Measurements from ENCODE around the gene PRAMEF4. TPM values are rescaled to one million over a fixed set of nuclear protein-coding genes. Genes with fewer than 3 reads are reported as not detected.
"Not testable (repeated sequence)": the region's sequence is repeated elsewhere in the genome, so short reads cannot be mapped to it uniquely, and the experiment has no call there.

Gene PRAMEF4
- total RNA-seq (2014; rRNA removed; shearing (Covaris generic)) (not detected in 2 replicates), polyA plus RNA-seq (2016; fragmentation: Nextera tagmentation; extraction: Ambion mirVana) (not detected in 2 replicates)

DNA sequence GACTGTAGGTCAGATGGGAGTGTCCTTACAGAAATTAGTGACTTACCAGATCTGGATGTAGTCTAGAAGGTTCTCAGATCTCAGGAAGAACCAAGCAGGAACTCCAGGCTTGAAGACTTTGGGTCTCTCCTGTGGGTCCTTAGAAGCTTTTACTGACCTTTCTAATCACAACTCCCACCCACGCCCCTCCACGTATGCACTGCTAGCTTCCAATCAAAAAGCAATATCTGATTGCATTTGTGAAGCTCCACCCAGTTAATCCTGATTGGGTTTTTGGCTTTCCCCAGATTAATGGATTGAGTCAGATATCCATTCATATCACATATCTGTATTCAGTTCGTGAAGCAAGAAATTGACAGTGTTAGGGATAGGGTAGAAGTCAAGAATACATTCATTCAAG lies at the start of gene PRAMEF4:
Gene PRAMEF4, minus strand, starts transcription at position 101 of the 400 bp plus-strand sequence. CDS start 2,807 bp downstream, outside the sequence.
- H3K79me2 ChIP-seq (ENCODE audit: insufficient read depth); H3K9me3 ChIP-seq (ENCODE audit: low read depth); H3K27me3 ChIP-seq (replicated peaks; ENCODE audit: insufficient read depth); H3K4me1 ChIP-seq (ENCODE audit: insufficient read depth); DNase-seq; H2AFZ ChIP-seq; H3K9ac ChIP-seq; H3F3A ChIP-seq (ENCODE audit: insufficient read depth); H3K4me3 ChIP-seq; H3K27ac ChIP-seq; H3K36me3 ChIP-seq (ENCODE audit: low read depth); H3K9me2 ChIP-seq (ENCODE audit: insufficient read depth); in situ Hi-C loops (cut with MboI); H3K4me2 ChIP-seq (ENCODE audit: unreplicated experiment); H4K20me1 ChIP-seq (ENCODE audit: insufficient read depth): not testable (repeated sequence)
- 0 to 6% methylated on average over 2 to 3 of the region's 3 CpGs for WGBS, 2 experiments (ENCODE audit: low coverage in 1 of 2, low lambda C conversion rate in 2 of 2, missing lambda C conversion rate in 2 of 2)

DNA sequence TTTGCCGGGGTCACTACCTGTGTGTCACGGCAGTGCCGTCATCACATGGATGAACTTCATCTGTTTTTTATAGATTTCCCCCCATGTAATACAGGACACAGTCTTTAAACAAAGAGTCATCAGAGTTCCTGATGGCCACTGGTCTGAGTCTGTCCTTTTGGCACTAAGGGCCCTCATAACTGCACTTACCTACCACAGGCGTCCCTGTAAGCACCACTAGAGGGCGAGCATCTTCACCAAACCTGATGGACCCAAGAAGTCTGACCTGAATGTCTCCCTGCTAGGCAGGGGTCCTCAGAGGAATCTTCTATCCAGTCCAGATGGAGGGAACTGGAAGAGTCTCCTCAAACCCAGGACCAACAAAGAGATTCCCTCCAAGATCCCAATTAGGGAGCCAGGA lies 38.4 kb upstream of the PRAMEF4 start:
- H3F3A ChIP-seq (ENCODE audit: insufficient read depth); H3K9ac ChIP-seq; H3K9me3 ChIP-seq (ENCODE audit: low read depth); H3K4me3 ChIP-seq; H3K9me2 ChIP-seq (ENCODE audit: insufficient read depth); H3K27me3 ChIP-seq (replicated peaks; ENCODE audit: insufficient read depth); in situ Hi-C loops (cut with MboI); H3K27ac ChIP-seq; H4K20me1 ChIP-seq (ENCODE audit: insufficient read depth); H3K36me3 ChIP-seq (ENCODE audit: low read depth); H3K4me2 ChIP-seq (ENCODE audit: unreplicated experiment); H3K79me2 ChIP-seq (ENCODE audit: insufficient read depth); H2AFZ ChIP-seq; H3K4me1 ChIP-seq (ENCODE audit: insufficient read depth); DNase-seq: not testable (repeated sequence)
- WGBS, 2 experiments (ENCODE audit: low coverage in 1 of 2, low lambda C conversion rate in 2 of 2, missing lambda C conversion rate in 2 of 2): 44 to 46% methylated on average over 4 of the region's 5 CpGs

DNA sequence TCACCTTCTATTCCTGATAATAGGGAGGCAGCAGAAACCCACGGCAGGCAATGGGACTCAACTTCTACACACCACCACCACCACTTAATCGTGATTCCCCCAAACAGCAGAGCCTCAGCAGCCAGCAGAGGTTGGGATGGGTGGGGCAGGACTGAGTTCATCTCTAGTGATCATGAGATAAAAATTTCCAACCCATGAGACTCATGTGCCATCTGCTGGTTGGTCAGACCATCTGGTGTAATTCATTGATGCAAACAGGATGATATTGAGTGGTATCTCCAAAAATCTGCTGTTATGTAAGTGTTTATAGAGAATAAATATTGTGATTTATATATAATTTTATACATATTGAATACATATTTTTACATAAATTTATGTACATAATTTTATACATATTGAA lies 35.7 kb upstream of the PRAMEF4 start:
- H3F3A ChIP-seq (ENCODE audit: insufficient read depth); H3K9me3 ChIP-seq (ENCODE audit: low read depth); H3K4me2 ChIP-seq (ENCODE audit: unreplicated experiment); H3K9ac ChIP-seq; in situ Hi-C loops (cut with MboI); H3K27ac ChIP-seq; H3K4me3 ChIP-seq; H3K27me3 ChIP-seq (replicated peaks; ENCODE audit: insufficient read depth); H2AFZ ChIP-seq; H3K79me2 ChIP-seq (ENCODE audit: insufficient read depth); H3K36me3 ChIP-seq (ENCODE audit: low read depth); H4K20me1 ChIP-seq (ENCODE audit: insufficient read depth); H3K9me2 ChIP-seq (ENCODE audit: insufficient read depth); H3K4me1 ChIP-seq (ENCODE audit: insufficient read depth): not testable (repeated sequence)
- peak; percentile 3 for DNase-seq
- WGBS, 2 experiments (ENCODE audit: low coverage in 1 of 2, low lambda C conversion rate in 2 of 2, missing lambda C conversion rate in 2 of 2): 51 to 56% methylated on average over 2 of the region's 2 CpGs

DNA sequence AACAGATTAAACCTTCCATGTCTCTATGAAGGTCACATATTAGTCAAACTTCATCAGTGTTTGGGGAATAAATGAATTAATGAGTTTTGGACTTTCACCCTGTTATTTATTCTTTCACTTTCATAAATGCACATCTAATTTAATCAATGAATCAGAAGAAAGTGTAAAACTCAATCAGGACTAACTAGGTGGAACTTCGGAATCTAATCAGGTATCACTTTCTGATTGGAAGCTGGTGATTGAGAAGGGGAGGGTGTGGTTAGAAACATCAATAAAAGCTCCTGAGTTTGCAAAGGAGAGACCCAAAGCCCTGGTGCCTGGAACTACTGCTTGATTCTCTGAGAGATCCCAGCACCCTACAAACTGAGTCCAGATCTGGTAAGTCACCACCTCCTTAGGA lies 30.3 kb upstream of the PRAMEF4 start, which contains the start of gene PRAMEF7:
Gene PRAMEF7, plus strand, starts transcription at position 301 of the 400 bp plus-strand sequence. CDS start 1,083 bp downstream, outside the sequence.
- in situ Hi-C loops (cut with MboI); H3K27ac ChIP-seq; H3K9ac ChIP-seq: not testable (repeated sequence)

DNA sequence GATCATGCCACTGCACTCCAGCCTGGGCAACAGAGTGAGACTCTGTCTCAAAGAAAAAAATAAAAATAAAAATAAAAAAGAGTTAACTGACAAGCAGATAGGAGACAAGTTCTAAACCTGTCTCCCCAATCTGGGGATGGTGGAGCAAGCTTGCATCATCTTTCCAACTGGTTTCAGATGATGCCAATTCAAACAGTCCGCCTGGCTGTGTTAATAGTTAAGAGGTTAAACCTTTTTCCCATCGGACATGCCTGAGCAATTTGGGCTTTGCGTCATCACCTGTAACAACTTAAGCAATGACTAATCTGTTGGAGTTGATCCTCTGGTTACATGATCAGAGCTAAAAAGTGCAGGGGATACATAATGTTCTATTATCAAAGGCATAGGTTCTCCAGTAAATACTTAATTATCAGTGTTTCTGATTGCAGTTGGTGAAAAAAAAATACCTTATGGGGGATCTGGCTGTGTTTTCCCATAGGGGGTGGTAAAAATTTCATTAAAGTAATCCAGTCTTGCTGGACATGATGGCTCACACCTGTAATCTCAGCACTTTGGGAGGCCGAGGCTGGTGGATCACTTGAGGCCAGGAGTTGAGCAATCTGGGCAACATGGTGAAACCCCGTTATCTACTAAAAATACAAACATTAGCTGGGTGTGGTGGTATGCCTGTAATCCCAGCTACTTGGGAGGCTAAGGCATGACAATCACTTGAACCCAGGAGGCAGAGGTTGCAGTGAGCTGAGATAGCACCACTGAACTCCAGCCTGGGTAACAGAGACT lies 18.0 kb upstream of the PRAMEF4 start:
- H3K79me2 ChIP-seq (ENCODE audit: insufficient read depth); DNase-seq; H3K4me3 ChIP-seq; H3K9me3 ChIP-seq (ENCODE audit: low read depth); H3K4me1 ChIP-seq (ENCODE audit: insufficient read depth); H4K20me1 ChIP-seq (ENCODE audit: insufficient read depth); H3K4me2 ChIP-seq (ENCODE audit: unreplicated experiment); H3F3A ChIP-seq (ENCODE audit: insufficient read depth); H3K36me3 ChIP-seq (ENCODE audit: low read depth); H3K9ac ChIP-seq; H3K27me3 ChIP-seq (replicated peaks; ENCODE audit: insufficient read depth); H2AFZ ChIP-seq; H3K27ac ChIP-seq; H3K9me2 ChIP-seq (ENCODE audit: insufficient read depth); in situ Hi-C loops (cut with MboI): not testable (repeated sequence)
- 35 to 39% methylated on average over 4 of the region's 5 CpGs for WGBS, 2 experiments (ENCODE audit: low coverage in 1 of 2, low lambda C conversion rate in 2 of 2, missing lambda C conversion rate in 2 of 2)

More for the DNA sequence above, 30.3 kb upstream of the PRAMEF4 start, which contains the start of gene PRAMEF7:
- H3K79me2 ChIP-seq (ENCODE audit: insufficient read depth); H3K4me1 ChIP-seq (ENCODE audit: insufficient read depth); H3K27me3 ChIP-seq (replicated peaks; ENCODE audit: insufficient read depth); DNase-seq; H2AFZ ChIP-seq; H3K4me2 ChIP-seq (ENCODE audit: unreplicated experiment); H3K9me3 ChIP-seq (ENCODE audit: low read depth); H3K4me3 ChIP-seq; H3F3A ChIP-seq (ENCODE audit: insufficient read depth); H4K20me1 ChIP-seq (ENCODE audit: insufficient read depth); H3K9me2 ChIP-seq (ENCODE audit: insufficient read depth); H3K36me3 ChIP-seq (ENCODE audit: low read depth): not testable (repeated sequence)
- no CpG with 5 or more reads among the region's 1 CpG for WGBS, 2 experiments (ENCODE audit: low coverage in 1 of 2, low lambda C conversion rate in 2 of 2, missing lambda C conversion rate in 2 of 2)

DNA sequence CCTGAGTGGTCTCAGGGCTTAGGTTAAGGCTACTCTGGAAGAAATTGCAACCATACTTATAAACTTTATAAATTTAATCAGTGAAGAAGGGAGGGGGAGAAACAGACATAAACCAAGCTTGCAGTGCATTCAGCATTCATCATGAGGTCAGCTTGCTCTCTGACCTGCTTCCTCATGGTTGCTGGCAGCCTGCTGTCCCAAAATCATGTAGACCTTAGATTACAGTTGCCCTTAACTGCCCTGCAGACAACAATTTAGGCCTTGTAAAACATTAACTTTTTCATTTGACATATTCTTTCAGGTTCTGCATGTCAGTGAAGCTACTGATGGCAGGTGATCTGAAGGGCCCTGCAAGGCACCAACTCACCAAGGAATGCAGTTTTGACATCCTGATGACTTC lies 13.2 kb upstream of the PRAMEF4 start:
- H3K27me3 ChIP-seq (replicated peaks; ENCODE audit: insufficient read depth); H3K9ac ChIP-seq; H3K9me2 ChIP-seq (ENCODE audit: insufficient read depth); H3K36me3 ChIP-seq (ENCODE audit: low read depth); H3K4me1 ChIP-seq (ENCODE audit: insufficient read depth); H3K9me3 ChIP-seq (ENCODE audit: low read depth); in situ Hi-C loops (cut with MboI); H3K79me2 ChIP-seq (ENCODE audit: insufficient read depth); H4K20me1 ChIP-seq (ENCODE audit: insufficient read depth); H3K4me2 ChIP-seq (ENCODE audit: unreplicated experiment); DNase-seq; H2AFZ ChIP-seq; H3F3A ChIP-seq (ENCODE audit: insufficient read depth); H3K27ac ChIP-seq; H3K4me3 ChIP-seq: not testable (repeated sequence)

DNA sequence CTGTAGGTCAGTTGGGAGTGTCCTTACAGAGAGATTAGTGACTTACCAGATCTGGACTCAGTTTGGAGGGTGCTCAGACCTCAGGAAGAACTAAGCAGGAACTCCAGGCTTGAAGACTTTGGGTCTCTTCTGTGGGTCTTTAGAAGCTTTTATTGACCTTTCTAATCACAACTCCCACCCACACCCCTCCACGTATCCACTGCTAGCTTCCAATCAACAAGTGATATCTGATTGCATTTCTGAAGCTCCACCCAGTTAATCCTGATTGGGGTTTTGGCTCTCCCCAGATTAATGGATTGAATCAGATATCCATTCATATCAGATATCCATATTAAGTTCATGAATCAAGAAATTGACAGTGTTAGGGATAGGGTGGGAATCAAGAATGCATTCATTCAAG lies 12.2 kb upstream of the PRAMEF4 start, which contains the start of gene PRAMEF10:
Gene PRAMEF10, minus strand, starts transcription at position 101 of the 400 bp plus-strand sequence. CDS start 2,423 bp downstream, outside the sequence.
- H3K4me1 ChIP-seq (ENCODE audit: insufficient read depth); H3F3A ChIP-seq (ENCODE audit: insufficient read depth); H3K4me2 ChIP-seq (ENCODE audit: unreplicated experiment); H3K9me3 ChIP-seq (ENCODE audit: low read depth); H3K79me2 ChIP-seq (ENCODE audit: insufficient read depth); H3K36me3 ChIP-seq (ENCODE audit: low read depth); H3K27ac ChIP-seq; H4K20me1 ChIP-seq (ENCODE audit: insufficient read depth); in situ Hi-C loops (cut with MboI); H3K4me3 ChIP-seq; H3K9ac ChIP-seq; H2AFZ ChIP-seq; H3K27me3 ChIP-seq (replicated peaks; ENCODE audit: insufficient read depth); H3K9me2 ChIP-seq (ENCODE audit: insufficient read depth); DNase-seq: not testable (repeated sequence)
- 0% methylated on average over 1 of the region's 1 CpG; no CpG with 5 or more reads in 1 of the 2 experiments for WGBS, 2 experiments (ENCODE audit: low coverage in 1 of 2, low lambda C conversion rate in 2 of 2, missing lambda C conversion rate in 2 of 2)
